ENCODE results near the gene NNT.
"Not testable (repeated sequence)": the region's sequence is repeated elsewhere in the genome, so short reads cannot be mapped to it uniquely, and the experiment has no call there.

Gene NNT

DNA sequence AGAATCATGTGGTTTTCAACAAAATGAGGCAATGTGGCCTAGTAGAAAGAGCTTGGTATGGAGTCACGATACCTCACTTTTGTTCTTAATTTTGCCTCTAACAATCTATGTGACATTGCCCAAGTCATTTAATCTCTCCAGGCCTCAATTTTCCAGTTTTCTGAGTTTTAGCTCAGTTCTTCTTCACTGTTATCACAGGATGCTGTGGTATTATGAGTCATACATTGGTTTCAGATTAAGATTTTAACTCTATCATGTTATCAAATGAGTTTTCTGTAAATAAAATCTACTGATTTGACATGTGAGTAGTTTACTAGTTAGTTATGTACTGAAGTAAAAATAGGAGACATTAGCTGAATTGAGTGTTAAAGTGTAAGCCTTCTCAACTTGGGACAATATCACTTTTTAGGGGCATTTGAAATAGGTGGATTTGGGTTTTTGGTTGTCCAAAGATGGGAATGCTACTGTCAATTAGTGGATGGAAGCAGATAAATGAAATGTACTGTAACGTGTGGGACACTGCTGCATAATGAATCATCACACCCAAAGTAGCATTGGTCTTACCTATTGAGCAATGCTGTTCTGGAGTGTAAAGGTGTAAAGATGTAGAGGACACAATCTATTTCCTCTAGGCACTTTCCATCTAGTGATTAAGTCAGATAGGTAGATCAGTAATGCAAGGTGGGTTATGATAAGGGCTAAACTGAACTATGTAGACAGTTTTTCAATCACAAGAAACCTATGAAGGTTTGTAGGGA is 73.3 kb downstream of the NNT start:
- no peak for DNase-seq

DNA sequence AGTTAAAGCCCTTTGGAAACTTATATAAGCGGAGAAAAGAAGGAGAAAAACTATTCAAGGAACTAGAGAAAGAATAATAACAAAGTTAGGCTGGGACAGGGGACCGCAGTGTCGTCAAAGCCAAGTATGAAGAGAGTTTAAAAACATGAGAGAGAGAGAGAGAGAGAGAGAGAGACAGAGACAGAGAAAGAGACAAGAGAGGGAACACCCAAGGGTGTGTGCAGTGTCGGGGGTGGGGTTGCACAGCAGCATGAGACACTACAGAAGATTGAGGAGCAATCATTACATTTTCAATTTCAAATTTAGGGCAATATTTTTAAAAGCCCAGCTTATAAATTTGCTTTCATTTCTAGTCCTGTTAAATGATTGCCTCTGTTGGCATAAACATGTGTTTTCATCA is 74.3 kb downstream of the NNT start:
- DNase-seq: no peak

DNA sequence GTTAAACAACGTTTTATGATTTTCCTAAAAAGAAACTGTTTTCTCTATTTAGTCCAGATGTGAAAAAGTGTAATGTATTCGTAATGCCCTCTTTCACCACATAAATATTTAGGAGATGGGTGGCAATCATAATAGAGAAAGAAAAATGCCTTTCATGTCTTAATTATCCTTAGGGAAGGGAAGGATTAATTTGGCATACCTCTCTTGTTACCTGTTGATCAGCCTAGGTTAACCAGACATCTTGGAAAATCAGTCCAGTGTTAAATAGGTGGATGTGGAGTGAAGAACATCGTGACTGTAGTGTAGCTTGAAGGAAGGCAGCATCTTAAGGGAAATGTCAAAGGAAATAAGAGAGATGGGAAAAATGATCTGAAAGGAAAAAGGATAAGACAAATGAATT is 76.2 kb downstream of the NNT start:
- DNase-seq: no peak

DNA sequence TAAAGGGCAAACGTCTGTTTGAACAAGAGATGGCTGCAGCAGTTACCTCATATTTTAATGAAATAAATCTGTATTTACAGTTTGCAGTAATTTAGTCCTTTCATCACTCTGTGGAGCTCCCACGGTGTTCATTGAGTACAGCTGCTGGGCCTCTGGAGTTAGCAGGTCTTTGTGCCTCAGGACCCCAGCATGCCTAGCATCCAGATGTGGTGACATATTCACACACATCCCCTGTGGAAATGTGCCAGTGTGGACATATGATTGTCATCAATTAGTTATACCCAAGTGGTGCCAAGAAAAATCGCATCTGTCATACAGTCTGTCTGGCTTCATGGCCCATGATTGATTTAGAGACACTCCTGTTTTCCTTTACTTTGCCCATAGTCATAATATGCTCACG is 77.3 kb downstream of the NNT start:
- DNase-seq: no peak

DNA sequence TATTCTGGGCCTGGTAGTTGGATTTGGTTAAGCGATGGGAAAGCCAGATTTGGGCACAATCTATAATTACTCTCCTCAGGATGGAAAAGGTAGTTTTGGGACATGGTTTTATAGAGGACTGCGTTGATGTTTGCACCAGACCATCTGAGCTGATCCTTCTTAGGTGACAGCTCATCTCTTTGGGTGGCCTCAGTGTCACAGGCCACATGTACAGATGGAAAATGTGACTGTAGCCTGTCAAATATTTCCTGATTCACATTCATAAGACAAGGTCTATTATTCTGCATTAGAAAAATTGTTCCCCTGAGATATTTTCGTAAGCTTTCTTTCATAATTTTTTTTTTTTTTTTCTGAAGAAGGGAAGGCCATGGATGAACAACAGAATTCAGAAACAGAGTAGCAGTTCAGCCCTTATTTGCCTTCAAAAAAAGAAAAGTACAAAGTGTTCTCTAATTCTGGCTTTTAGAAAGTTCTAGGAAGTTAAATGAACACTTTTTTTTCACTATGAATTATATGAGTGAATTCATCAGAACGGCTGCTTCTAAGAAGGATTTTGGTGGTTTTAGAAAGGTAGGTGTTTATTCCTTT is 81.0 kb downstream of the NNT start:
- DNase-seq: no peak

DNA sequence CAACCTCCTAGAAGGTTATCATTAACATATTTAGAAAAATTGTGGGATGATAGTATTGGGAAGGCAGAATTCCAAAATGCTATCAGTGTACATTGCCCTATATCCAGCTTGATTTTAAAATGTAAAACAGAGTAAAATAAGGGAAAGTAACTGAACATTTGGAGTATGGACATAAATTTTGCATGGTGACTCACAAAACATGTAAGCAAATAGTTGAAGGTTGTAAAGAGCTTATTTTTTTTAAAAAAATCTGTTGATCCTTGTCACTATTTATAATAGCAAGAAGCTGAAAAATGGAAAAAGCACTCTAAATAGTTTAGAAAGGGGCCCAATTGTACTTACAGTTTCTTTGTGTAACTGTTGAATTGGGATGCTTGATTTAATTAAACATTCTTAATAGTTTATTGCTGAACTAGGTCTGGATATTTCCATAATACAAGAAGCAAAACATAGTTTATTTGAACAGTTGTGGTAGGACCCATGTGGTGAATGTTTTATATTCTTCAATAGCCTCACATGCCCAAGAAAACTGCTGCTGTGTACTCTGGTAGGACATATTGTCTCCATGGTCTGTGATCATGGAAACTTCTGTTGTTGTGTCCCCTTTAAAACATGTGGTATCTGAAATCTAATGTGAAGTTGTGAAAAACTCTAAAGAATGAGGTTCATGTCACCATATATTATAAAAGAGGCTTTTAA is 82.4 kb downstream of the NNT start:
- no peak for DNase-seq

DNA sequence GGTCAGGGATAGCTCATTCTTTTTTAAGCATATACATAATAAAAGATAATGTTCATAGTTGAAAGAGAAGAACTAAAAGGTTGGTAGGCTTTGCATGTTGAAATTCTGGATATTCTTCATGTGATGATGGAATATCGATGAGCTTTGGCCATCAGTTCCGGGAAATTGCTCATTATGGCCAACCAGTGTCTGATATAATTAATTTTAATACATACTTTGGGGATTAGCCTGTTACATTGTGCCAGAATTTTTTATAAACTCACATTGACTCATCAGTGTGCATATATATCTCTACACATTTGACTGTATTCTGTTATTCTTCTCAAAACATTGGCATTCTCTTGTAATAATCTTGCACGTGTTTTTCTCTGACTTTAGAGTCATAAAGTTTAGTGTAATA is 84.3 kb downstream of the NNT start:
- no peak for DNase-seq

DNA sequence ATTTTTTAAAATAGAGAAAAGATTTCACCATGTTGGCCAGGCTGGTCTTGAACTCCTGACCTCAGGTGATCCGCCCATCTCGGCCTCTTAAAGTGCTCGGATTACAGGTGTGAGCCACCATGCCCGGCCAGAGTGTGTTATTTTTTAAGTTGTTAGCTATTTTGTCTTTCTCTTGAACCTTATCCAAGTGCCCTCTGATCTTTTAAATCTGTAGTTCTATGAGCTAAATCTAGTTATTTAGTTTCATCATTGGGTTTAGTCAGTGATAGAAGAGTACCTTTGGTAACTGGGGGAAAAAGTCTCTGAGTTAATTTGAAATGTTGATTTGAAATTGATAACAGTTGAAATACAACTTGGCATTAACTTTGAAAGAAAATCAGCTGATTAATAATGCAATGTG is 88.3 kb downstream of the NNT start:
- DNase-seq: no peak

DNA sequence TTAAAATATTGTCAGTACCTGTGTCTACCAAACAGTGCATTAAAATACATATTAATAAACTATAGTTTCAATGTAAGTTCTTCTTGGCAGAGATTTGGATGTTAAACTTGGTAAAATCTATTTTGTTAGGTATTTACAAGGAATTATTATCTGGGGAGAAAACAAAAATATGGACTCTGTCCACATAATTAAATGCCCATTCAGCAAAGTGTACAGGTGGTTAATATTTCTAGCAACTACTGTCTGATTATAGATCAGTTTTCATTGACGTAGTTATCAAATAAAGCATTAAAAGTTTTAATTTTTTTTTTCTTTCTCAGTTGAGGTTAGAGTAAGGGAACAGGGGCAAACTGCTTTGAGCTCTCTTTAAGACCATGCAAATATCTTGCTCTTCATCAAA is 88.9 kb downstream of the NNT start:
- DNase-seq: no peak

DNA sequence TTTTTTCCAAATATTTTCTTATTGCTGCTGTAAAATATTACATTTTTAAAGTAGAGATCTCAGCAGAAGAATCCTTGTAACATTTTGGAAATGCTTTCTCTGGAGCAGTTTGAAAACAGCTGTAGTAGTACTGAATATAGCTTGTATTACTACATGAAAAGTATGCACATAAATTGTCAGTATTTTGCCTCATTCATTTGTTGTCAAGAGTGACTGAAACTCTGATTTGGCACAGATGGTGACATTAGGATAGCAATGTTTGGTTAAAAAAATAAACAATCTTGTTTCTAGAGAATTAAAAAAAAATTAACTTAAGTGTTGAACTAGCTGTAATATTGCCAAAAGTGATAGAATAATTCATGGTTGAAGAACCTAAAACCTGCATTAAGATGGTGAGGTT is 90.4 kb downstream of the NNT start:
- DNase-seq: no peak

DNA sequence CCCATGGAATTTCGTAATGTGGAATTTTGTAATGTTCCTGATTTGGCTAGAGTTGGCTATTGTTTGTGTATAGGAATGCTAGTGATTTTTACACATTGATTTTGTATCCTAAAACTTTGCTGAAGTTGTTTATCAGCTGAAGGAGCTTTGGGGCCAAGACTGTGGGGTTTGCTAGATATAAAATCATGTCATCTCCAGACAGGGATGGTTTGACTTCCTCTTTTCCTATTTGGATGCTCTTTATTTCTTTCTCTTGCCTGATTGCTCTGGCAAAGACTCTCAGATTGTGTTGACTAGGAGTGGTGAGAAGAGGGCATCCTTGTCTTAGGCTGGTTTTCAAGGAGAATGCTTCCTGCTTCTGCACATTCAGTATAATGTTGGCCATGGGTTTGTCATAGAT is 91.0 kb downstream of the NNT start:
- DNase-seq: no peak

DNA sequence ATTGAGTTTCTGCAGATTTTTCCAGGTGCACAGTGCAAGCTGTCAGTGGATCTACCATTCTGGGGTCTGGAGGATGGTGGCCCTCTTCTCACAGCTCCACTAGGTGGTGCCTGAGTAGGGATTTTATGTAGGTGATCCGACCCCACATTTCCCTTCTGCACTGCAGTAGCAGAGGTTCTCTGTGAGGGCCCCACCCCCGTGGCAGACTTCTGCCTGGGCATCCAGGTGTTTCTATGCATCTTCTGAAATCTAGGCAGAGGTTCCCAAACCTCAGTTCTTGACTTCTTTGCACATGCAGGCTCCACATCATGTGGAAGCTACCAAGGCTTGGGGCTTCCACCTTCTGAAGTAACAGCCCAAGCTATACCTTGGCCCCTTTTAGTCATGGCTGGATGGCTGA is 93.5 kb downstream of the NNT start:
- DNase-seq: not testable (repeated sequence)

DNA sequence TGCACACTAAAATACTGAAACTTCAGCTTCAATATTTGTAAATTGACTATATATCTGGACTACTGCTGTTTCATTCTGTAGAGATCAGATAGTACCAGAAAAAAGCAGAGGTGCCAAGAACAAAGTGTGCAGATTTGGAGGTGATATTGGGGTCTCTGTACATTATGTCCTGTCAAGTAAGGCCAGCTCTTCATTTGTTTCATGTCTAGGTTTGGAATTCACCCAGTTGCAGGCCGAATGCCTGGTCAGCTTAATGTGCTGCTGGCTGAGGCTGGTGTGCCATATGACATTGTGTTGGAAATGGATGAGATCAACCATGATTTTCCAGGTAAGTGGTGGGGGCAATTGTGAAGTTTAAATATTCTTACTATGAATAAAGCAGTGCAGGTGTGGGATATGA is 96.9 kb downstream of the NNT start:
- DNase-seq: no peak

DNA sequence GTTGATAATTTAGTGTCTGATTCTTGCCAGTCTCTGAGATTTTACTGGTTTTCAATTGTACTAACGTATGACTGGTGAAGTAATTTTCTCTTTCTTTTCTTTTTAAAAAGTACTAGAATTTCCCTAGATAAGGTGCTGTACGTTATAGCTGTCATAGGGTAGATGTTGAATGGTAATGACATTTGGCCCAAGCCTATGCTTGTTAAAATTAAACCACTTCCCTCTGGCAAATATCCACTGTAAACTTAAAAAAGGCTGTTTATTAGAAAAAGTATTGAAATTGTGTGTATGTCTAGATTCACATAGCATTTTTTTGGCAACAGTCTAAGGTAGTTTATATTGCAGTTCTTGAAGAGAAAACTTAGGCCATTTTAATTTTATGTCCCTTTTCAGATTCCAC is 97.6 kb downstream of the NNT start:
- no peak for DNase-seq

DNA sequence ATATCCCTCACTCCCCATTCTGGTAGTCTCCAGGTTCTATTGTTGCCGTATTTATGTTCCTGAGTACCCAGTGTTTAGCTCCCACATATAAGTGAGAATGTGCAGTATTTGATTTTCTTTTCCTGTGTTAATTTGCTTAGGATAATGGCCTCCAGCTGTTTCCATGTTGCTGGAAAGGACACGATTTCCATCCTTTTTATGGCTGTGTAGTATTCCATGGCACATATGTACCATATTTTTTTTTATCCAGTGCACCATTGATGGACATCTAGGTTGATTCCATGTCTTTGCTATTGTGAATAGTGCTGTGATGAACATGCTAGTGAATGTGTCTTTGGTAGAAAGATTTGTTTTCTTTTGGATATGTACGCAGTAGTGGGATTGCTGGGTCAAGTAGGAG is 98.2 kb downstream of the NNT start:
- no peak for DNase-seq

DNA sequence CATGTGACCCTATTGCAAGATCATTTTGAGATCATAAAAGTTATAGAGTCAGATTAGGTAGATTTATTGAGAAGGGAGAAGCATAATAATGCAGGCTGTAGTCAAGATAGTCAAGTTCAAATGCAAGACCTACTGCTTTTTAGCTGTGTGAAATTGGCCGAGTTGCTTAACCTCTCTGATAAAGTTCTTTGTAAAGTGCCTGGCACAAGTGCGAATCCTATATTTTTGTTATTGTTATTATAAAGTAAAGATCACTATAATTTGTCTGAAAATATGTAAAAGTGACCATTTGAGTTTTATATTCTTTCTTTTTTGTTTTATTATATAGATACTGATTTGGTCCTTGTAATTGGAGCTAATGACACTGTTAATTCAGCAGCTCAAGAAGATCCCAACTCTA is 99.3 kb downstream of the NNT start:
- no peak for DNase-seq

DNA sequence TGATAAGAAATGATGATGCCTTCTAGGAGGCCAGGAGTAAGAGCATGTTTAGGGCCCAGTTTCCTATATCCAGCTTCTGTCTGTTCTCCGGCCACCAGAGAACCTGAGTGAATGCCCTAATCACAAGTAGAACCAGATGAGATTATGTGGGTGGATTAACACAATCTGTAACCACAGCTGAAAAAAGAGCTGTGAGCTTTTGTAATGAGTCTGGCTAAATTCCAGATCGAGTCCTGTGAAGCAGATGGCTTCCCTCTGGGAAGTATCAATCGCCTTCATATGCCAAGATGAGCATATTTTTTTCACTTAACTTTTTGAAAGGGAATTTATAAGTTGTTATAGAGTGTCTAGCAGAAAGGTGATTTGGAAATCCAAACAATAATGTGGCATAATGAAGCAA is 99.8 kb downstream of the NNT start:
- no peak for DNase-seq

DNA sequence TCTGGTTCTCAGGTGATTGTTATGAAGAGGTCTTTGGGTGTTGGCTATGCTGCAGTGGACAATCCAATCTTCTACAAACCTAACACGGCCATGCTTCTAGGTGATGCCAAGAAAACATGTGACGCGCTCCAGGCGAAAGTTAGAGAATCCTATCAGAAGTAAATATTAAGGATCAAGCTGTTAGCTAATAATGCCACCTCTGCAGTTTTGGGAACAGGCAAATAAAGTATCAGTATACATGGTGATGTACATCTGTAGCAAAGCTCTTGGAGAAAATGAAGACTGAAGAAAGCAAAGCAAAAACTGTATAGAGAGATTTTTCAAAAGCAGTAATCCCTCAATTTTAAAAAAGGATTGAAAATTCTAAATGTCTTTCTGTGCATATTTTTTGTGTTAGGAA is 101.3 kb downstream of the NNT start:
- no peak for DNase-seq

DNA sequence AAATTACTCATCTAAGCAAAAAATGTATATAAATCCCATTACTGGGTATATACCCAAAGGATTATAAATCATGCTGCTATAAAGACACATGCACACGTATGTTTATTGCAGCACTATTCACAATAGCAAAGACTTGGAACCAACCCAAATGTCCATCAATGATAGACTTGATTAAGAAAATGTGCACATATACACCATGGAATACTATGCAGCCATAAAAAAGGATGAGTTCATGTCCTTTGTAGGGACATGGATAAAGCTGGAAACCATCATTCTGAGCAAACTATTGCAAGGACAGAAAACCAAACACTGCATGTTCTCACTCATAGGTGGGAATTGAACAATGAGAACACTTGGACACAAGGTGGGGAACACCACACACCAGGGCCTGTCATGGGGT is 103.6 kb downstream of the NNT start:
- not testable (repeated sequence) for DNase-seq

DNA sequence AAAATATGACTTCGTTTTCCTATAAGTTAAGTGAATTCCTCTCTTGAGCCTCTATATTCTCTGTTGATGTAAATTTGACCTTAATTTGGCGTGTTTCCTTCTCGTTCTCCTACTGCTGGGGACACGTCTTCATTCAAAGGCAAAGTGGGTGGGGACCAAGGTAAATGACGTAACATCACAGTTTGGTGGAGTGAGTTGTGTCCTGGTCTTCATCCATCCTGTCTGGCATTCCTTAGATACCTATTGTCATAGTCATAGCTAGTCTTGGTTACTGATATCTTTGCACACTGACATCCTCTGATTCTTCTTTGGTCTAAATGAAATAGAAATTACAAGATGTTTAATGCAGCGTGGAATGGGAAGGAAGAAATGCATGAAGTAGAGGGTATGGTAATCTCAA is 108.5 kb downstream of the NNT start:
- DNase-seq: no peak

DNA sequence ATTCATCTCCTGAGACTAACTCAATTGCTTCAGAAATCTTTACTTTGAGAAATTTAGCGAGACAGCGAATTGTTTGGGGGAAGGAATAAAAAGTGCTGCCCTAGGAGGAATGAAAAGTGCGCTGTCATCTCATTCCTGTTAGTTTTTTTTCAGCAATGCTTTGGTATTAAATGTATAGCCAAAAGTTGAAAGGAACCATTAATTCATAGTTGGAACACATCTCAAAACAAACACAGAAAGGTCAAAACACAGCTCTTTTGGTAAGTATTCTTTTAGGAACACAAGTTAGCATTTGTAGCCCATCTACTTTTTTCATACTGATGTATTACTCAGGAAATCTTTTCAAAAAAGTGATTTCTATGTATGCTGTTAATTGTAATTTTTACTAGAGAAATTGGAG is 109.1 kb downstream of the NNT start:
- no peak for DNase-seq

DNA sequence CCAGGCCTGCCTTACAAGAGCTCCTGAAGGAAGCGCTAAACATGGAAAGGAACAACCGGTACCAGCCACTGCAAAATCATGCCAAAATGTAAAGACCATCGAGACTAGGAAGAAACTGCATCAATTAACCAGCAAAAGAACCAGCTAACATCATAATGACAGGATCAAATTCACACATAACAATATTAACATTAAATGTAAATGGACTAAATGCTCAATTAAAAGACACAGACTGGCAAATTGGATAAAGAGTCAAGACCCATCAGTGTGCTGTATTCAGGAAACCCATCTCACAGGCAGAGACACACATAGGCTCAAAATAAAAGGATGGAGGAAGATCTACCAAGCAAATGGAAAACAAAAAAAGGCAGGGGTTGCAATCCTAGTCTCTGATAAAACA is 116.8 kb downstream of the NNT start:
- DNase-seq: not testable (repeated sequence)

DNA sequence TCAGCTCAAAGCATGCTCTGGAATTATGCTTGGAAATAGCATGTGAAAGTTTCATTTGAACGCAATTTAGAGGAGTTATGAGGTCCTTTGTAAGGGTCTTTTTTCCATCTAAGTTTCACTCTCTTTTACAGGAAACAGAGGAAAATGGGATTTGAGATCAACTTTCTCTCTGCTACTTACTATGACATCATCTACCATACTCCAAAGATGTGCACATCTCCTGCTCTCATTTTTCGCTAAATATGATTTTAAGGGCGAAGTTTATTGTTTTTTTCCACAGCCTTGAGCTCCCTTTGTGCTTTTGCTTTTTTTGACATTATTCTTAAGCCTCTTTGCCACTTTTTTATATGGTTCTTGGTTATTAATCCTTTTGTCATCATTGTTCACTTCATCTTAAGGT is 125.6 kb downstream of the NNT start:
- DNase-seq: no peak

DNA sequence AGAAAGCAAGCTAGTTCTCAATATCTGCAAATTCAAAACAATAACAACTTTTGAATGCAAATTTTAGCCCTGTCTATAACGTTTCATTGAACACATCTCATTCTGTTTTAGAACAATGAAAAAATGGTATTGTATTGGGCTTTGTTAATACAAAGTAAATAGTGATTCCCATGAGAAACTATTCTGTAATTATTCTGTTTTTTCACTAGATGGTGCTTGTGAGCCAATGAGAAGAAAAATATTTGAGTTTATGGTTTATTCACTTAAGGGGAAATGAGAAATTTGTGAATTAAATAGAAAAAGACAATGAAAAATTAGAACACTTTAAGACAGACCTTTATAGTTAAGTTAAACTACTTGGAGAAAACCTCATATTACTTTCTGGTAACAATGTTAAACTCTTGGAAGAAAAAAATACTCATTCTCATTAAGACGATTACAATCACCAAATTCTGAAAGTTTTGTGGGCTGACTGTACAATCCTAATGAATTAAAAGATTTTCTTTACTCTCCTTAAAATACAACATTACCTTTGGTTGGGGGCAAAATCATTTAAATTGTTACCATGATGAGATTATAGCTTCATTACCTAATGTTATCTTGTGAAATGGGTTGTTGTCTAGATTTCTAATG is 127.0 kb downstream of the NNT start:
- DNase-seq: no peak

Measured in NCI-H345 (cell line).